NCI-H128 (cell line): ENCODE measurements around the gene MRPS35.
A peak's percentile ranks its signal among the peaks of the same experiment; 100 is the strongest.

Experiments used
- DNase-seq: peaks from one replicate; lab custom pipeline; 2025; ENCODE audit not compliant: unreplicated experiment; lab: John Stamatoyannopoulos, UW

Gene MRPS35

DNA sequence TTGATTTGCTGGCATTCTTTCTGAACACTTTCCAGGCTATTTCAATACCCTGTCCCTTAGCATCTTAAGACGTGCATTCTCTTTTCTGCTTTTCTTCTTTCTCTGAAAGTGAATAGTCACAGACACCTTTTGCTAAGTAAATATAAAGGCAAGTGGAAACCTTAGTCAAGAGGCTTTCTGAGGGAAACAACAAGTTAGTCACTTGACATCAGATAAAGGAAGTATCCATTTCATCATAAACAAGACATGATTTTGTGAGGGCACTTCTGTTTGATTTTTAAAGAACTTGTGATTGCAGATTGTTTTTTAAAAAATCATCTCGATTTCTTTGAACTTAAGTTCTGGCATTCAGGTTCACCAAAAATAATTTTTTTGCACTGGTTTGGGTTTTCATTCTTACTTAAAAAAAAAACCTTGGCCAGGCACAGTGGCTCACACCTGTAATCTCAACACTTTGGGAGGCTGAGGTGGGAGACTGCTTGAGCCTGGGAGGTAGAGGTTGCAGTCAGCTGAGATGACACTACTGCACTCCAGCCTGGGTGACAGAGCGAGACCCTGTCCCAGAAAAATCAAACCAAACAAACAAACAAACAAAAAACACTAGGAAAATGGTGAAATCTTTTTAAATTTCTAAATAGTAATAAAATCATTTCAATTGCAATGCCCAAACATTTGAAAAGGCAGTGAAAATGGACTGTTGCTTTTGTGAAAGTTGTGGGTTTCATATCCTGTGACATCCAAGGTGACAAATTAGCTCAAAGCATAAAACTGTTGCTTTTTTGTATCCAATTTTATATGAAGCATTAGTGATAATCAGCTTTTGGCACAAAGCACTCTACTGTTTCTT lies 61.1 kb downstream of the MRPS35 start:
- DNase-seq: no peak

DNA sequence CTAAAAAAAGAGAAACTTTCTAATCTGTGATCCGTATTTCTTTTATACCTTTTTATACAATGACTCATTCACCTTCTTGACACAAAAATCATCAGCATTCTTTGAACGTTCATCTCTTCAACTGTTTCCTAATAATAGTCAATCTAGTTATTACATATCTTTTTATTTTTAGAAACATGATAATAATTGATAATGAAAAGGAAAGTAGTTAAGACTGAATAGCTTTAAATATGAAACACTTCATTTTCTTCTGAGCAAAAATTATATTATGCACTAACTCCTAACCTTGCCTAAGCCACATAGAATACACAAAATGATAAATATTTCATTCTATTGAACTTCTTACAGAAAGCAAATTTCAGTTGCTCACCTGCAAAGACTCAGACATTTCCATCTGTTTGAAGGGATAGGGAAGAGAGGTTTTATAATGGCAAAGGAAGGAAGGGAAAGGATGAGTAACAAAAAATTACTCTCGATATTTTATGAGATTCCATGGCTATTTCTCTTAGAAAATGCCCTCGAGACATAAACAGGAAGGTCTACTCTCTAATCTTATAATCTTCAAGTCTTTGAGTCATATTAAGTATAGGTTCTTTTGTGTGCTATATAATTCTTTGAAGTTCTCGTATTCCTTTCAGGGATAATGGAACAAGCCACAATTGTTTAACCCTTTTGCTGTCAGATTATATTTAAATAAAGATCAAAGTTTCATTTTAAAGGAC lies 61.9 kb downstream of the MRPS35 start:
- DNase-seq: no peak

DNA sequence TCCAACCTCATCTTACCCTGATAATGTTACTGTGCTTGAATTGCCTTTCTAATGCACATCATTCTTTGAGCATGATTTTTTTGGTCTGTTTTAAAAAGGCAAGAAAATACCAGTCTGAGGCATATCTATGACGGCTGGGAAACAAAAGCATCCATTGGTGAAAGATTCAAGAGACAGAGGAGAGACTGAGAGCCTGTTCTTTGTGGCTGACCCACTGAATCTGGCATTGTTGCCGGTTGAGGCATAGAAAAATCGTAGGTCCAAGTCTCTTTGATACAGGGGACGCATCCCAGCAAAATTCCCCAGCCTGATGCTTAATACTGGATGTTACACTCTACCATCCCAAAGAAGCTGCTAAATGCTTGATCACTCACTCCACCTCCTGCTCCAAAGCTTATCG lies 66.5 kb downstream of the MRPS35 start:
- no peak for DNase-seq

DNA sequence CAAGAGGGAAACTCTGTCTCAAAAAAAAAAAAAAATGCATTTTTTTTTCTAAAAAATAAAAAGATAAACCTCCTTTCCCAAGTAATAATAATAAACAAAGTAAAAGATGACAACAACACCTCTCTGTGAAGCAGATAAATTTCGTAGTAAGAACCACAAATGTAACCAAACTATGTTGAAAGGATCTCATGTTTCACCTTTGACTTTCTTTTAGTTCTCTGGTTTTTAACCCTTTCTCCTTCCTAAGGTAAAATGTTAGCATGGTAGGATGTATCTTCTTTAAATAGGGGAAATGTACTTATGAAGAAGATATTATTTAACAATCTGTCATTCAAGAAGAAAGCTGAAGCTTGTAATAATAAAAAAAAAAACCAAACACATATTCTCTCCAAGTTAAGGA lies 67.6 kb downstream of the MRPS35 start:
- DNase-seq: no peak

DNA sequence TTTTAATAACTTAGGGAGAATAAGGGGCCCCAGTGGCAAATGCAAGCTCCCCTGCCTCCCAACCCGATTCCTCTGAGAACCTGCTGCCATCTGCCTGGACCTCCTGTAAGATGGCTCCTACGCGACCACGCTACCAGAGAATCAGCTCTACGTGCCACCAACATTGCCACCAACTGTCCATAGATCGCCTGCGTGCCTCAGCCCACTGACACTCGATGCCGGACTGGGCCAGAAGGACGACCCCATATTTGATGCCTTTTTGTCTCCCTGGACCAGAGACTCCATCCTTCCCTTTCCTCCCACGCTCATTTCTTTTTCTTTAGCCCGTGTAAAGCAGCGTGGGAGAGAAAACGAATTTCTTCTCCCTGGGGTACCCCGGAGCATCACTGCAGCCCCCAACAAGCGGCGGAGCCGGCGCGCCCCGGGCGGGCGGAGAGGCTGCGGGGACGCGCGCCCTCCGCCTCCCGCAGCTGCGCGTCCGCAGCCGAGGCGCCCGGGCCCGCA lies 68.8 kb downstream of the MRPS35 start:
- no peak for DNase-seq

DNA sequence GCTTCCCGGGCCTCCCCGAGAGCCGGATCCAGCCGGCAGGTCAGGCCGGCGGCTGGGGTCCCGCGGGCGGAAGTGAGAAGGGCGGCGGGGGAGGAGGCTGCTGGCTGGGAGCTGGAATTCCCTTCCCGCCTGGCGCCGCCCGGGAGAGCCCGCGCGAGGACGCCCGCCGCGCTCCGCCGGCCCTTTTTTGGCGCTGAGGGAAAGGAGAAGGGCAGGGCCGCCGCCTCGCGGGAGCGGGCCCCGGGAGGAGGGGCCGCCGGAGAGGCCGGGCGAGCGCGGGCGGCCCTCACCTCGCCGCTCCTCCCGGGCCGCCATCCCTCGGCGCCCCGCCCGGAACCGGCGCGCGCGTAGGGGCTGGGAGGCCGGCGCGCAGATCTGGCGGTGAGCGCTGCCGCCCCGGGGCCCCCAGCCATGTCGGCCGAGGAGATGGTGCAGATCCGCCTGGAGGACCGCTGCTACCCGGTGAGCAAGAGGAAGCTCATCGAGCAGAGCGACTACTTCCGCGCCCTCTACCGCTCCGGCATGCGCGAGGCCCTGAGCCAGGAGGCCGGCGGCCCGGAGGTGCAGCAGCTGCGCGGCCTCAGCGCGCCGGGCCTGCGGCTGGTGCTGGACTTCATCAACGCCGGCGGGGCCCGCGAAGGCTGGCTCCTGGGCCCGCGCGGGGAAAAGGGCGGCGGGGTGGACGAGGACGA lies 69.4 kb downstream of the MRPS35 start, which contains the start of the genes KLHL42 and MANSC4:
TSS of gene KLHL42 (plus strand) at position 314 of the 692 bp plus-strand sequence. CDS start at position 412, 98 bp downstream.
TSS of gene MANSC4 (minus strand) at position 317 of the 692 bp plus-strand sequence. CDS start 8,960 bp downstream, outside the sequence.
- peak; percentile 63 for DNase-seq

DNA sequence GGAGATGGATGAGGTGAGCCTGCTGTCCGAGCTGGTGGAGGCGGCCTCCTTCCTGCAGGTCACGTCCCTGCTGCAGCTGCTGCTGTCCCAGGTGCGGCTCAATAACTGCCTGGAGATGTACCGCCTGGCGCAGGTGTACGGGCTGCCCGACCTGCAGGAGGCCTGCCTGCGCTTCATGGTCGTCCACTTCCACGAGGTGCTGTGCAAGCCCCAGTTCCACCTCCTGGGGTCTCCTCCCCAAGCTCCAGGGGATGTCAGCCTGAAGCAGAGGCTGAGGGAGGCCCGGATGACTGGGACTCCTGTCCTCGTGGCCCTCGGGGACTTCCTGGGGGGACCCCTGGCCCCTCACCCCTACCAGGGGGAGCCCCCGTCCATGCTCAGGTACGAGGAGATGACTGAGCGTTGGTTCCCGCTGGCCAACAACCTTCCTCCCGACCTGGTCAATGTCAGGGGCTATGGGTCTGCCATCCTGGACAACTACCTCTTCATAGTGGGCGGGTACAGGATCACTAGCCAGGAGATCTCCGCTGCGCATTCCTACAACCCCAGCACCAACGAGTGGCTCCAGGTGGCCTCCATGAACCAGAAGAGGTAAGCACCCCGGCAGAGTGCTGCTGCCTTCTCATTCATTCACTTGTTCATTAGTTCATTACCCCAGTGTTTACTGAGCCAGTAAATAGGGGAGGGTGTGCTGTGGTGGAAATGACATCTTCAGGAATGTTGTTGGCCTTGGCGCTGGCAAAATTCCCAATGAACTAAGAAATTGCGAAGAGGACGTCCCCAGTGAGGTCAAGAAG lies 70.2 kb downstream of the MRPS35 start:
- no peak for DNase-seq

DNA sequence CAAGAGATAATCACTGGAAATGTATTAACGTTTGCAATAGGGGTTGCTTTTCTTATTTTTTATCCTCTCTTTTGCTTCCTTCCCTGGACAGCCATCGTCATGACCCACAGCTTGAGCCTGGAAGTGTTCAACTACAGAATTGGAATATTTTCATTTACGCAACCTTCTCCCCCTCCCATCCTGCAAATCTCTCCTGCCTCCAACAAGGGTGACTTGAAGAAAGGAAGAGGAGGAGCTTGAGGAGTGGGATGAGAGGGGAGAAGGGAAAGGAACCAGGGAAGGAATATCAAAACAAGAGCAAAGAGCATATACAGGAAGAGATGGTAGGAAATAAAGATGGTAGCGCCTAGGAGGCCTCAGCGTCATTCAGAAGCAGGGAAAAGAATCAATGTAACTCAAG lies 71.0 kb downstream of the MRPS35 start:
- DNase-seq: no peak

DNA sequence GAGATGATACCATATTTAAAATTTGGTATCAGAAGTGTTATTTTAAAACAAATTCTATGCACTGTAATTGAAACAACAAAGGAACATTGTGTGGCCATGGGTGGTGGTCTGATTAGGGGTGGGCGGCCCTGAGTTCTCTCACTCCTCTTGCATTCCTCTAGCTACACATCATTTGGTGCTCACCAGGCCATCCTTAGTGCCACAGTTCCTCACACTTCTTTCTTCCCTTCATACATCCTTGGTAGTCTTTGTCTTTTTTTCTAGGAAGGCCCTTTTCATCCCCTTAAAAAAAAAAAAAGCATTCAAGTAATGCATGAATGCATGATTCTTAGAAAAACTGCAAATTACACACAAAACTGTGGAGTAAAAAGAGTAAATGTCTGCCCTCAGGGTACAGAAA lies 71.8 kb downstream of the MRPS35 start:
- DNase-seq: no peak

DNA sequence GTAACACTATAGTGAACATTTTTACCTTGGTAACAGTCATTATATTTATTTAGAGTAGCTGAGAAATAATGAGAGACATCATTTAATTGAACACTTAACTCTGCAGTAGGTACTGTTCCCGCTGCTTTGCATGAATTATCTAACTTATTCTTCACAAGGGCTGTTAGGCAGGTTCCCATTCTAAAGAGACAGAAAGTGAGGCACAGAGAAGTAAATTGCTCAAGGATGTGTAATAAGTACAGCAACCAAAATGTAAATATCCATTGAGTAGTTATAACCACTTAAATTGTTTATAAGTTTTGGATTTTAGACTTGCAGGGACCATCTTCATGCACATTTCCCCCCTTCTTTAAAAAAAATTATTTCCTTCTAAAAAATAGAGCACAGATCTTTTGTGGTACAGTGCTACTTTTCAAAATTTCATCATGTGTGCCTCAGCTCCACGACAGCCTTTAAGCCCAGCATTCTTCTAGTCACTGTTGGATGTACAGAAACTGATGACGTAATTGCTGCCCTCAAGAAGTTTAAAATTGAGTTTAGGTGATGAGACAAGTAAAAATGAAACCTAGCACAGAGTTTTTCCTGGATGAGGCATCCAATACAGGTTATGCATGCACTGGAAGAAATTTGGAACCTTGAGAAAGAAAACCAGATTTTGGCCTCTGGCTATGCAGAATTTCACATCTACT lies 75.4 kb downstream of the MRPS35 start:
- DNase-seq: no peak

DNA sequence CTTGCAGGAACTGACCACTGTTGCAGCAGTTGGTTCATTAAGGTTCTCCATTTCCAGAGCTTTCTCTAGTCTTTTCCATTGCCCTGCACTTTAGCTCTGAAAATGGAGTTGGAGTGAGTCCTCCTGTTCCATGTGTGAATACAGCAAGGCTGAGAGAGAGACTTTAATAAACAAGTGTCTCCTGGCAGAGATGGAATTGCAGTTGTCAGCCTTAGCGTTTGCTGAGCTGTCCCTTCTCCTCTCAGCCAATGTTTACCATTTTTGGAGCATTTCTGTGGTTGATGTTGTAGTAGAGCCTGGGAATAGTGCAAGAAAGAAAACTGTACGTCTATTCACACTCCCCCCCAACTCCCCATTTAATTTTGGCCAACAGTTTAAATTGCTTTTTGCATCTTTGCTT lies 76.9 kb downstream of the MRPS35 start:
- no peak for DNase-seq

DNA sequence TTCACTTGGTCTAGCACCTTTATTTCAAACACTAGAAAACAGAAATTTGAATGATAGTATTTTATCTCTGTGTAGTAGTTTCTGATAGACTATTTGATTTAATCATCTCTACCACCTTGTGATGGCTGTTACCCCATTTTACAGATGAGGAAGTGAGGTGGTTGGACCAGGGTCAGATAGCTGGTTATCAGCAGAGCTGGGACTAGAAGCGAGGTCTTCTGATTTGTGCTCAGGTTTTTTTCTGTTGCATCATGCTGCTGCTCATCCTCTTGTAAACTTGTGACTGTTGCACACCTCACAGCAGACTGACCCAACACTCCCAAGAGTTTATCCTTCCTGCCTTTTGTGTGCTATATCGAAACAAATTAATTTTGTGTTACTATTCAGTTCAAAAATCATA lies 79.5 kb downstream of the MRPS35 start:
- no peak for DNase-seq

DNA sequence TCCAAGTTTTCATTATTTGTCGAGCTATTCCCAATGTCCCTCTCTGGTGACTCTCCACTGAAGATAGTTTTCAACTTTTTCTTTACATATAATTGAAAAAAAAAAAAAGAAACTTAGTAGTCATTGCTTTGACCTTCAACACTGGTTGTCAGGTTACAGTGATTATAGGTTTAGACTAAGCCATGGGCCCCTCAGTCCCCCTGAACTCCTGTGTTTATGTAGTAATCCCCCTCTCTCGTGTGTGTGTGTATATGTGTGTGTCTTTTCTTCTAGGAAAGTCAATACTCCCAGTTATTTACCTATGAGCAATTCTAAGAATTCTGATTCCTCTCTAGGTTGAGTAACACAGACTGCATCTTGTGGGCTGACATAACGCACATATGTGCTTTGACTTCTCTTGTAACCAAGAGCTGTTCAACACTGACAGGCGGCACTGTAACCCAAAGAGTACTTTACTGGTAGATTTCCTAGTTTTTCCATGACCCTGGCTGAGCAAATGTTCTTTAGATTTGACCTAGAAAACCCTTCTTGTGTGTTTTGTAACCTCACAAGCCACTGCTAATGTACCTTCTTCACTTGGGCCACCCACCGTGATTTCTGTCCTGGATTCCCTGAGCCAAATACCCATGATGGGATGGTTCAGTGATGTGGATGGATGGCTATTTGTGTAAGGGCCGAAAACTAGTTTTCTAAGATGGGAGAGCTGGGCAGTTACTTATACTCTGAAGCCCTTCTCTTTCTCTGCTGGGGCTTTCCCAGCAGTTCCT lies 84.4 kb downstream of the MRPS35 start:
- DNase-seq: no peak

DNA sequence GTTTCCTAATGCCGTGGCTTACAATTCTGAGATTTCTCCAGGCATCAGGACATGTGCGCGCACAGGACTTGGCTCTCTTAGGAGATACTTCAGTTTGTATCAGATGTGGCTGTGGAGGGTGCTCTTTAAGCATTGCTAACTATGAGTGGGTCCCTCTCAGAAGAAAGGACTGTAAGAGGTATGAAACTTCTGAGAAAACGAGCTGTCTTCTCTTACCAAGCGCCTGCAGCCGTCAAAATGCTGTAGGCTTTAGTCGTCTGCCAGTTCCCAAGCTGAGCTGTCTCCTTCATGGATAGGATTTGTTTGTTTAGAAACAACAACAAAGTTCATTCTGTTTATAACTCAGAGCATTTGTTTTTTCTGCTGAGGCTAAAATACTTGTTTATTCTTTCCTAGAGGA lies 85.5 kb downstream of the MRPS35 start:
- DNase-seq: no peak

DNA sequence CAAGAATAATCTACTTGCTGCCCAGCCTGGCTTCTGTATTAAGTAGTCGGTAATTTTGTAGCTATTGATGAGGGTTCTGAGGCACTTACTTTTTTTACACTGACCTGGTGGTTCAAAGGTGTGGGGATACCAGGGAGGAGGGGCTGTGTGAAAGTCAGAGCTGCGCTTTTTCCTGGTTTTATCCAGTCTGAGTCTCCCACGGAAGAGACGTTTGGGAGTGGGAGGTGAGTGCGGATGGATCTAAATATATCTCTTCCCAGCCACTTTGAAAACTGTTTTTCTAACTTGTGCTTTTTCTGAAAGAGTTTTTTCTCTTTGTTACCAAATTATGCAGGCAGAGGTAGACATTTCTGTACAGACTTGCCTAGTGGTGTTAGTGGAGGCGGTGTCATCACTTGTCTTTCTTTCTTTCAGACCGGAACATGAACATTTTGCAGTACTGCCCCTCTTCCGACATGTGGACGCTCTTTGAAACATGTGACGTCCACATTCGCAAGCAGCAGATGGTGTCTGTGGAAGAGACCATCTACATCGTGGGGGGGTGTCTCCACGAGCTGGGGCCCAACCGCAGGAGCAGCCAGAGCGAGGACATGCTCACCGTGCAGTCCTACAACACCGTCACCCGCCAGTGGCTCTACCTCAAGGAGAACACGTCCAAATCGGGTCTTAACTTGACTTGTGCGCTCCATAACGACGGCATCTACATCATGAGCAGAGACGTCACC lies 86.8 kb downstream of the MRPS35 start:
- DNase-seq: no peak

DNA sequence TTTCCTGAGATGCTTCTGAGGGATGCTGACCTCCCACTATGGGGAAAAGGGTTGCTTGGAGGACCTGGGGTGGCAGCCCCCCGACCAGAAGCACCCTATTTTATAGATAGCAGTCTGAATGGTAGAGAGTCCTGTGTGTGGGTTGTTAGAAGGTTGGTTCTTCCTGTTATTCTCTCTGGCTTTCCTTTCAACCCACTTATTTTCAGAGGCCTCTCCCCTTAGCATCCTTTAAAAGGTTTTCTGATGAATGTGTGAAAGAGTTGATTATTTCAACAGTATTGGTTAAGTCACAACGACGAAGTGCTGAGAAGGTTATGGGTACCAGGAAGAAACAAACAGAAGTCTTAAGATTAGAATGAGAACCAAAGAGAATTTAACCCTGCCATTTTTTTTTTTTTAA lies 90.2 kb downstream of the MRPS35 start:
- DNase-seq: no peak

DNA sequence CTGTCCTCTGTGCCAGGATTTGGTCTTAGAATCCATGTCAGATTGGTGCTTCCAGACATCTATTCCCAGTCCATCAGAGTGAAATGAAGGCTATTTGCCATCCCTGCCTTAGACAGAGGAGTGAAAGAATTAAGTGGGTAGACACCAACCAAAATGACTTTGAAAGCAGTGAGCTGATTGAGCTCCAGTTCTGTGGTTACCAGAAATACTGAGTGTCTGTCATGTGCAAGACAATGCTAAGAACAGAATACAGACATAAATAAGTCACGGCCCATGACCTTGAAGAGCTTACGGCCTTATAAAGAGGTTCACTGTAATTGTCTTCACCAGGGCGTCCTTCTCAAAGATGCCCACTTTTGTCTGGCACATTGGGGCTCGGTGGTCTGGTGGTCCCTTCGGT lies 91.0 kb downstream of the MRPS35 start:
- DNase-seq: no peak

DNA sequence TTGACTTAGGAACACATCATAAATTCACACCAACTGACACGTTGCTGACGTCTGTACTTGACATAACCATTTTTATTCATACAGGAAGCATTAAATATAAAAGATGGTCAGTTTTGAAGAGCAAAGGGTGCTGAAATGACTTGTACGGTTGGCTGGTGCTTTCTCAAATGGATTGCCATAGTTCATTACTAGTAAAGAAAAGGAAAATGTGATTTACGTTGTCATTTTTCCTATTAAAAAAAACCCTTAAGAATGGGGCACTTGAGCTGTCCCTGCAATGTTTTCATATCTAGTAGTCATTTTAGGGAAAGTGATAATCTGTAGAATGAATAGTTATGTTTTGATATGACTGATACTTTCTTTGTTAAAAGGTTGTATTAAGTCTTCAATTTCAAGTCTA lies 91.9 kb downstream of the MRPS35 start:
- no peak for DNase-seq

DNA sequence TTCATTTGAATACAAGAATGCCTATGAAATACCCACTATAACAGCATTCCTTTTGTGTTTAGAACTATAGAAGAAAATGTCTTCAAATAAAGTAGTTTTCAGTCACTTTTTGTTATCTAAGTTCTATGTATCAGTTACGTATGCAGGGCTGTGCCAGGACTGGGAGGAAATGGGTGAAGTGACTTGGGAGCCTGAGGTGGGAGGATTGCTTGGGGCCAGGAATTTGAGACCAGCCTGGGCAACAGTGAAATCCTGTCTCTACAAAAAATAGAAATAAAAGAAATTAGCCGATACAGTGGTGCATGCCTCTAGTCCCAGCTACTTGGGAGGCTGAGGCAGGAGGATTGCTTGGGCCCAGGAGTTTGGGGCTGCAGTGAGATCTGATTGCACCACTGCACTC lies 92.3 kb downstream of the MRPS35 start:
- no peak for DNase-seq
